Measurements from ENCODE around the gene ZNF549.
A peak's percentile ranks its signal among the peaks of the same experiment; 100 is the strongest.
"Not testable (repeated sequence)": the region's sequence is repeated elsewhere in the genome, so short reads cannot be mapped to it uniquely, and the experiment has no call there.

Gene ZNF549

GRCh38 chr19:57527136-57527881, at the start of gene ZNF549:
Gene ZNF549, plus strand, starts transcription at chr19:57527356. Its CDS starts 218 bp downstream, at chr19:57527574.
- H3K9me3 ChIP-seq (ENCODE audit: insufficient read depth, low read length), result 0 out of 2 replicates have a peak, but pooled peaks cover 8% of the 10 kb centered on the region
- no peaks in the 10 kb centered on the region for H3K9me2 ChIP-seq (replicated peaks; ENCODE audit: insufficient read depth, low read length)
- no peak within 1 kb of the TSS for H3K27ac ChIP-seq (ENCODE audit: low read depth, low read length)
- H3K27me3 ChIP-seq (ENCODE audit: low read length), result no peaks in the 10 kb centered on the region
- no peaks in the 10 kb centered on the region for H4K20me1 ChIP-seq (ENCODE audit: low read depth, low read length)
- peak within 1 kb of the TSS; percentile 96 for H2AFZ ChIP-seq (ENCODE audit: low read depth, low read length, severe bottlenecking)
- peaks cover 24% of the 10 kb centered on the region for H3K79me2 ChIP-seq (ENCODE audit: insufficient read depth, low read length)
- H3K9ac ChIP-seq (ENCODE audit: low read length), result peak within 1 kb of the TSS; percentile 72
- no peaks in the 10 kb centered on the region for H3F3A ChIP-seq (ENCODE audit: insufficient read depth)
- peak within 1 kb of the TSS; percentile 90 for H3K4me3 ChIP-seq (ENCODE audit: insufficient read depth, low read length, poor library complexity, severe bottlenecking)
- no peaks in the 10 kb centered on the region for H3K36me3 ChIP-seq (ENCODE audit: low read length)
- no peak for TF ChIP-seq EZH2phosphoT487 (conservative IDR thresholded peaks at IDR 0.05; ENCODE audit: low read length)
- H3K4me2 ChIP-seq (ENCODE audit: low read depth, low read length, poor library complexity, severe bottlenecking), result peak within 1 kb of the TSS; percentile 70

GRCh38 chr19:57487477-57488298, 39.5 kb upstream of the ZNF549 start, which contains the start of gene ZNF419:
Gene ZNF419, plus strand, starts transcription at chr19:57487750. Its CDS starts 201 bp downstream, at chr19:57487951.
- not testable (repeated sequence) for H3F3A ChIP-seq (ENCODE audit: insufficient read depth); H3K27me3 ChIP-seq (ENCODE audit: low read length); H3K79me2 ChIP-seq (ENCODE audit: insufficient read depth, low read length); H3K9me3 ChIP-seq (ENCODE audit: insufficient read depth, low read length); H4K20me1 ChIP-seq (ENCODE audit: low read depth, low read length); H3K36me3 ChIP-seq (ENCODE audit: low read length); H3K27ac ChIP-seq (ENCODE audit: low read depth, low read length); H3K9me2 ChIP-seq (replicated peaks; ENCODE audit: insufficient read depth, low read length)
- Histone ChIP-seq H3K9ac (ENCODE audit: low read length) (peak within 1 kb of the TSS; percentile 67), H3K4me2 (ENCODE audit: low read depth, low read length, poor library complexity, severe bottlenecking) (peak within 1 kb of the TSS; percentile 45), H3K4me3 (ENCODE audit: insufficient read depth, low read length, poor library complexity, severe bottlenecking) (peak within 1 kb of the TSS; percentile 68), H2AFZ (ENCODE audit: low read depth, low read length, severe bottlenecking) (peak within 1 kb of the TSS; percentile 95)

DNA sequence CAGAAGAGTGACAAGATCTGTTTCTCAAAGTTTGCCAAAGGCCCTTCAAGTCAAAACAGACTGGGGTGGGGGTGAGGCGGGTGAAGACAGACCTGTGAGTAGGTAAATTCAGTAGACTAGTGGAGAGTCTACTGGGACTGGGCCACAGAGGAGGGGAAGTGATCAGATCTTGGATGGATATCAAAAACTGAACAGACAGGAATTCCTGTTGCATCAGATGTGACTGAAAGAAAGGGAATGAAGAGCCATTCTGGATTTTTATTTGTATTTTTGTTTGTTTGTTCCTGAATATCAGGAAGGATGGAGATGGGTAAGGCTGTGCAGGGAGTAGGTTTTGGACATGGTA, 38.9 kb upstream of the ZNF549 start:
- H3K79me2 ChIP-seq (ENCODE audit: insufficient read depth, low read length); H4K20me1 ChIP-seq (ENCODE audit: low read depth, low read length); H3F3A ChIP-seq (ENCODE audit: insufficient read depth); H3K27me3 ChIP-seq (ENCODE audit: low read length); H3K9ac ChIP-seq (ENCODE audit: low read length); H3K36me3 ChIP-seq (ENCODE audit: low read length); H3K9me3 ChIP-seq (ENCODE audit: insufficient read depth, low read length); H2AFZ ChIP-seq (ENCODE audit: low read depth, low read length, severe bottlenecking); H3K4me3 ChIP-seq (ENCODE audit: insufficient read depth, low read length, poor library complexity, severe bottlenecking); H3K27ac ChIP-seq (ENCODE audit: low read depth, low read length); H3K9me2 ChIP-seq (replicated peaks; ENCODE audit: insufficient read depth, low read length): not testable (repeated sequence)
- H3K4me2 ChIP-seq (ENCODE audit: low read depth, low read length, poor library complexity, severe bottlenecking), result peak overlapping the region; percentile 39

DNA sequence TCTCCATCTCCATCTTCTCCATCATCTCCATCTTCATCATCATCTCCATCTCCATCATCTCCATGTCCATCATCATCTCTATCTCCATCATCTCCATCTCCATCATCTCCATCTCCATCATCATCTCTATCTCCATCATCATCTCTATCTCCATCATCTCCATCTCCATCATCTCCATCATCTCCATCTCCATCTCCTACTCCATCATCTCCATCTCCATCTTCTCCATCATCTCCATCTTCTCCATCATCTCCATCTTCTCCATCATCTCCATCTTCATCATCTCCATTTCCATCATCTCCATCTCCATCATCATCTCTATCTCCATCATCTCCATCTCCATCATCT, 27.9 kb upstream of the ZNF549 start:
- Histone ChIP-seq H2AFZ (ENCODE audit: low read depth, low read length, severe bottlenecking) (peak overlapping the region; percentile 32), H3K4me2 (ENCODE audit: low read depth, low read length, poor library complexity, severe bottlenecking) (peak overlapping the region; percentile 31)
- H3F3A ChIP-seq (ENCODE audit: insufficient read depth); H4K20me1 ChIP-seq (ENCODE audit: low read depth, low read length); H3K9me3 ChIP-seq (ENCODE audit: insufficient read depth, low read length); H3K9ac ChIP-seq (ENCODE audit: low read length); H3K79me2 ChIP-seq (ENCODE audit: insufficient read depth, low read length); H3K27ac ChIP-seq (ENCODE audit: low read depth, low read length); H3K9me2 ChIP-seq (replicated peaks; ENCODE audit: insufficient read depth, low read length); H3K36me3 ChIP-seq (ENCODE audit: low read length); H3K4me3 ChIP-seq (ENCODE audit: insufficient read depth, low read length, poor library complexity, severe bottlenecking); H3K27me3 ChIP-seq (ENCODE audit: low read length): not testable (repeated sequence)

- H3K27me3 ChIP-seq (ENCODE audit: low read length); H3K27ac ChIP-seq (ENCODE audit: low read depth, low read length); H3K9me2 ChIP-seq (replicated peaks; ENCODE audit: insufficient read depth, low read length); H4K20me1 ChIP-seq (ENCODE audit: low read depth, low read length); H3F3A ChIP-seq (ENCODE audit: insufficient read depth); H3K9me3 ChIP-seq (ENCODE audit: insufficient read depth, low read length); H3K79me2 ChIP-seq (ENCODE audit: insufficient read depth, low read length); H3K36me3 ChIP-seq (ENCODE audit: low read length): not testable (repeated sequence)
- Histone ChIP-seq H2AFZ (ENCODE audit: low read depth, low read length, severe bottlenecking) (peak within 1 kb of the TSS; percentile 32), H3K4me3 (ENCODE audit: insufficient read depth, low read length, poor library complexity, severe bottlenecking) (peak within 1 kb of the TSS; percentile 52), H3K4me2 (ENCODE audit: low read depth, low read length, poor library complexity, severe bottlenecking) (peak within 1 kb of the TSS; percentile 52), H3K9ac (ENCODE audit: low read length) (peak within 1 kb of the TSS; percentile 65)
Measured at GRCh38 chr19:57499680-57500395, 27.3 kb upstream of the ZNF549 start, which contains the start of gene ZNF773. Gene ZNF773, plus strand, starts transcription at chr19:57499938. Its CDS starts 143 bp downstream, at chr19:57500081.

DNA sequence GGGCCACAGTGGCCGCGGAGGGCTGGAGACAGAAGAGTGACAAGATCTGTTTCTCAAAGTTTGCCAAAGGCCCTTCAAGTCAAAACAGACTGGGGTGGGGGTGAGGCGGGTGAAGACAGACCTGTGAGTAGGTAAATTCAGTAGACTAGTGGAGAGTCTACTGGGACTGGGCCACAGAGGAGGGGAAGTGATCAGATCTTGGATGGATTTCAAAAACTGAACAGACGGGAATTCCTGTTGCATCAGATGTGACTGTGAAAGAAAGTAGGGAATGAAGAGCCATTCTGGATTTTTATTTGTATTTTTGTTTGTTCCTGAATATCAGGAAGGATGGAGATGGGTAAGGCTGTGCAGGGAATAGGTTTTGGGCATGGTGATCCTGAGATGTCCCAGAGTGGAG, 26.8 kb upstream of the ZNF549 start:
- H3K9me3 ChIP-seq (ENCODE audit: insufficient read depth, low read length); H3K27ac ChIP-seq (ENCODE audit: low read depth, low read length); H3K27me3 ChIP-seq (ENCODE audit: low read length); H2AFZ ChIP-seq (ENCODE audit: low read depth, low read length, severe bottlenecking); H3F3A ChIP-seq (ENCODE audit: insufficient read depth); H3K9me2 ChIP-seq (replicated peaks; ENCODE audit: insufficient read depth, low read length); H3K36me3 ChIP-seq (ENCODE audit: low read length); H4K20me1 ChIP-seq (ENCODE audit: low read depth, low read length); H3K79me2 ChIP-seq (ENCODE audit: insufficient read depth, low read length): not testable (repeated sequence)
- Histone ChIP-seq H3K4me2 (ENCODE audit: low read depth, low read length, poor library complexity, severe bottlenecking) (peak overlapping the region; percentile 52), H3K9ac (ENCODE audit: low read length) (peak overlapping the region; percentile 65), H3K4me3 (ENCODE audit: insufficient read depth, low read length, poor library complexity, severe bottlenecking) (peak overlapping the region; percentile 40)
